22Rv1 (cell line): Measurements from ENCODE around the gene SEC61A1.

Experiments
- ZFX ChIP-seq: fragments of 450-650 bp; IDR thresholded peaks from 2 replicates; pipeline ENCODE4 v1.6.1; 2017; ENCODE audit warnings: antibody characterized with exemption, borderline replicate concordance
- TF ChIP-seq, protein P1 (sequence below): fragments of 450-650 bp; IDR thresholded peaks from 2 replicates; pipeline ENCODE4 v1.5.1; 2017; ENCODE audit warnings: mild to moderate bottlenecking

DNA sequence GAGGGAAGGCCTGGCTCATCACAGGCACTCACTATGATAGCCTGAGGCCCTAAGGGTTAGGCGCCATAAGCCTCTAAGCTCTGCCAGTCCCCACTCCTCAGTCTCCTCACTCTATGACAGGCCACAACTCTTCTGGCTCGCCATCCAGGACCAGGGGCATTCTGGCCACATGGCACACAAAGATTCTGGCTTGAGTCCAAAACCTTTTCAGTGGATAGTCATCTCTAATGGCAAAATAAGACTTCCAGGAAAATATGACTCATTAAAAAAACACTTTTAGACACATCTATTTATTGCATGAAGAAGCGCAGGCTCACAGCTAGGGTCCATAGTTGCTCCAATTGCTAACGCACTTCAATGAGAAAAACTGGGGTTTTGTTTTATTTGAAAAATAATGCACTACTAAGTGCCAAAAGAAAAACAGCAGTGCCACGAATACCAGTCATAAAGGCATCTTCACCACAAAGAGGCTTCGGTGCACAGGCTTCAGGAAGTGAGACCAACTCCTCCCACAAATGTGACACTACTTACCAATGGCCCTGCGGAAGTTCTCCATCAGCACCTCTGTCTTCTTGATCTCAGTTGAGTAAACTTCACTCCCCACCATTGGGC, 60.2 kb downstream of the SEC61A1 start:
- TF ChIP-seq, protein P1, sequence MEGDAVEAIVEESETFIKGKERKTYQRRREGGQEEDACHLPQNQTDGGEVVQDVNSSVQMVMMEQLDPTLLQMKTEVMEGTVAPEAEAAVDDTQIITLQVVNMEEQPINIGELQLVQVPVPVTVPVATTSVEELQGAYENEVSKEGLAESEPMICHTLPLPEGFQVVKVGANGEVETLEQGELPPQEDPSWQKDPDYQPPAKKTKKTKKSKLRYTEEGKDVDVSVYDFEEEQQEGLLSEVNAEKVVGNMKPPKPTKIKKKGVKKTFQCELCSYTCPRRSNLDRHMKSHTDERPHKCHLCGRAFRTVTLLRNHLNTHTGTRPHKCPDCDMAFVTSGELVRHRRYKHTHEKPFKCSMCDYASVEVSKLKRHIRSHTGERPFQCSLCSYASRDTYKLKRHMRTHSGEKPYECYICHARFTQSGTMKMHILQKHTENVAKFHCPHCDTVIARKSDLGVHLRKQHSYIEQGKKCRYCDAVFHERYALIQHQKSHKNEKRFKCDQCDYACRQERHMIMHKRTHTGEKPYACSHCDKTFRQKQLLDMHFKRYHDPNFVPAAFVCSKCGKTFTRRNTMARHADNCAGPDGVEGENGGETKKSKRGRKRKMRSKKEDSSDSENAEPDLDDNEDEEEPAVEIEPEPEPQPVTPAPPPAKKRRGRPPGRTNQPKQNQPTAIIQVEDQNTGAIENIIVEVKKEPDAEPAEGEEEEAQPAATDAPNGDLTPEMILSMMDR, result no peak
- TF ChIP-seq ZFX, result no peak
